HG02623 (cell line): ENCODE data around the gene TBC1D20.
"Not testable (repeated sequence)": the region's sequence is repeated elsewhere in the genome, so short reads cannot be mapped to it uniquely, and the experiment has no call there.

Experiments
- ATAC-seq: cut with Tn5 transposase; IDR thresholded peaks from one replicate; pipeline ENCODE4 v1.9.1; 2021; ENCODE audit warnings: moderate library complexity; ENCODE audit not compliant: unreplicated experiment

TBC1D20 gene

GRCh38 chr20:476561-477249 lies 14.4 kb upstream of the TBC1D20 start:
- not testable (repeated sequence) for ATAC-seq

- ATAC-seq = no peak
These were observed 13.4 kb upstream of the TBC1D20 start for GRCh38 chr20:475463-476357.

GRCh38 chr20:474581-474980 lies 12.2 kb upstream of the TBC1D20 start:
- no peak for ATAC-seq

- no peak for ATAC-seq
These were observed 10.6 kb upstream of the TBC1D20 start for GRCh38 chr20:472889-473292.

- ATAC-seq = no peak
These were observed 10.0 kb upstream of the TBC1D20 start for GRCh38 chr20:472137-472846.

- no peak for ATAC-seq
These were observed 7.6 kb upstream of the TBC1D20 start for GRCh38 chr20:469746-470490.

DNA sequence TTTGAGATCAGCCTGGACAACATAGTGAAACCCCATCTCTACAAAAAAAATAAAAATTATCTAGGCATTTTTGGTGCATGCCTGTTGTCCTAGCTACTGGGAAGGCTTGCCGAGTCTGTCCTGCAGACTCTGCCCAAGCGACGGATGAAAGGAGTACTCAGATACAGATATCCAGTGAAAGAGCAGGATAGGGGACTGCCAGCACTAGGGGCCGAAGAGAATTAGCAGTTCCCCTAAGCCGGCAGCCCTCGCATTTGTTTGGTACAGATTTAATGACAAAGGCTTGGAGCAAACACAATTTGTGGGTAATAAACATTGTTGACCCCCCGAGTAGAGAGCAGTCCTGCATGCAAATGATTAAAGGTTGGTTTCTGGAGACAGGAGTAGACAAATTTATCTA lies 5.4 kb upstream of the TBC1D20 start:
- no peak for ATAC-seq

DNA sequence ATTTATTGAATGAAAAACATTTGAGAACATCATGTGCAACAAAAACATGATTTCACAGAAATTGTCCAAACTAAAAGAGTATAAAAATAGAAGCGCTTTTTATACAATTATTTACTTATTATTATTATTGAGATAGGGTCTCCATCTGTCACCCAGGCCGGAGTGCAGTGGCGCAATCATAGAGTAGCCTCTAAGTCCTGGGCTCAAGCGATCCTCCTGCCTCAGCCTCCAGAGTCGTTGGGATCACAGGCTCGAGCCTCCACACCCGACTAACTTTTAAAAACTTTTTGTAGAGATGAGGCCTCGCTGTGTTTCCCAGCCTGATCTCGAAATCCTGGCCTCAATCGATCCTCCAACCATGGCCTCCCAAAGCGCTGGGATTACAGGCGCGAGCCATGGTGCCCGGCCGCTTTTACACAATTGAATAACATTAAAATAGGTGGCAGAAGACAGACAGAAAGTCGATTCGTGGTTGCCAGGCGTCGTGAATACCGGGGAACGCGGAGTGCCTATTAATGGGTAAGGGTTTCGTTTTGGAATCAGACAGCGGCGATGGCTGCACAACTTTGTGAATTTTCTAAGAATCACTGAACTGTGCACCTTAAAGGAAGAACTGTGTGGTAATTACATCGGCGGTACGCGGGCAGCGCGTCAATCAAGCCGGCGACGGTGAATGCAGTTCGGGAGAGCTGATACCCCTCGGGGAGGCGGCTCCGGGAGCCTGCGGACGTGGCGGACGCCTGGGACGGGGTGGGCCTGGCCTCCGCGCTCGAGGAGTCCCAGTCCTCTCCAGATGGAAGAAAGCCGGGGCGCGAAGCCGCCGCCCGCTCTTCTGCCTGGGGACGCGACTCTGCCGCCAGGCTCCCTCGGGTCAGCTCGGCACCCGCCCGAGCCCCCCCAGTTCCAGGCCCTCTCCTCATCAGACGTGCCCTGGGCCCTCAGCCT lies 807 bp downstream of the TBC1D20 start:
- ATAC-seq = peak; percentile 20

DNA sequence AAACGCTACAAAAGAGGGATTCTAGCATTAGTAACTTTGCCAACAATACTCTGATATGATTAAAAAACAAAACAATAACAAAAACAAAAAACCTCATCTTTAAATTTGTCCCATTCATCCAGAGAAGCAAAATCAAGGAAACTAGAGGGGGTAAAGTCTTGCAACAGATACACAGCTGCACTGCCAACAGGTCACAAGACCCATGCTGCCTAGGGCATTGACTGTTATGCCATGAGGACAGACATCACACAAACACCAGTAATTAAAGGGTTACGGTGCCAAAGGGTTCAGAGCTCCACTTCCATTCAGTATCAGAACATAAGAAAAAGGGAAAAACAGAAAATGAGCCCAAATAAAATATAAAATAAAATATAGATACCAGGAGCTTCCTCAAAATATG lies 1.6 kb downstream of the TBC1D20 start:
- no peak for ATAC-seq

- no peak for ATAC-seq
These were observed 2.2 kb downstream of the TBC1D20 start for GRCh38 chr20:460180-460579.

GRCh38 chr20:458776-459175 lies 3.6 kb downstream of the TBC1D20 start:
- ATAC-seq = no peak

DNA sequence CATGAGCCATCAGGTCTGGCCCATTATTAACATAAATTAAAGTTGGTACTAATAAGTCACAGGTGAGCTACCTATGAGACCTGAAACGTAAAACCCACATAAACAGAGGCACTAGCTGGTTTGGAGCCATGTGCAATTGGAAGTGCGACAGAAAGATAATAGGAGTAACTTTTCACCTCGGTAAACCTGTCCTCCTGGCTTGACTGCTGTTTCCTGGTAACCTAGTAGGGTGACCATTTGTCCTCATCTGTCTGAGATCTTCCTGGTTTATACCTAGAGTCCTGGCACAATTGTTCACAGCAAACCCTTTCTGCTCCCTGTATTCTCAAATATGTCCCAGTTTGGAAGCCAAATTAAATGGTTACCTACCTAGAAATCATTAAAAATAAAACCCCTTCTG lies 7.4 kb downstream of the TBC1D20 start:
- ATAC-seq = no peak

GRCh38 chr20:452021-452420 lies 10.3 kb downstream of the TBC1D20 start:
- ATAC-seq = not testable (repeated sequence)

DNA sequence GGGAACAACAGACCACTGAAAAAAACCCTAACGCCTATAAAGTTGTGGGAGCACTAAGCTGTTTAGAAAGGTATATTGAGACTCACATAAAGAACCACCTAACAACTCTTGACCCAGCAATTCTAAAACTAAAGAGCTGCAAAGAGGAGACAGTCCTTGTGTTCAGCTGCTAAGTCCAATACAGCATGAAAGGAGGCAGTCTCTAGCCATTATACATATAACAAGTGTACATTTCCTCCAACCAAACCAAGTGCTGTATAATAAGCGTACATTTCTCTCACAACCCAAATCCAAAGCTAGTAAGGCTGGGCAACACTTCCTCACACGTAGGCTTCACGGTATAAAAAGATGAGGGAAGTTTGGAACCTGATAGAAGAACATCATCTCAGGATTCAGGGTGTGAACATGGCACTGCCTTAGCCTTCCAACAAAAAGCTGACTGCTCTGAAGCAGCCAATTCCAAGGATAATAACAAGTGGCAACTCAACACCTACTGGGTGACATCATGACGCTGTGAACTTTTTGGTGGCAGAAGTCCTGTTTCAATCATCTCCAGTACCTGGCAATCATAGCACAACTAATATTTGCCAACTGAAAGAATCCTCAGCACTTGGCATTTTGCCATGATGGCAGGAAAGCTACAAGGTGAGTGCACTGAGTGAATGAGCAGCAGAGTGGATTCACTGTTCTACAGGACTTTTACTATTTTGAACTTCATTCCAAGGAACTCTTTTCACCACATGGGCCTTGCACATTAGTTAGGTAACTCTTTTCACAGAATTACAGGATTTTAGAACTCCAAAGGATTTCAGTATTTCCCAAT lies 16.6 kb downstream of the TBC1D20 start:
- no peak for ATAC-seq

- ATAC-seq = no peak
These were observed 17.4 kb downstream of the TBC1D20 start for GRCh38 chr20:444862-445426.

DNA sequence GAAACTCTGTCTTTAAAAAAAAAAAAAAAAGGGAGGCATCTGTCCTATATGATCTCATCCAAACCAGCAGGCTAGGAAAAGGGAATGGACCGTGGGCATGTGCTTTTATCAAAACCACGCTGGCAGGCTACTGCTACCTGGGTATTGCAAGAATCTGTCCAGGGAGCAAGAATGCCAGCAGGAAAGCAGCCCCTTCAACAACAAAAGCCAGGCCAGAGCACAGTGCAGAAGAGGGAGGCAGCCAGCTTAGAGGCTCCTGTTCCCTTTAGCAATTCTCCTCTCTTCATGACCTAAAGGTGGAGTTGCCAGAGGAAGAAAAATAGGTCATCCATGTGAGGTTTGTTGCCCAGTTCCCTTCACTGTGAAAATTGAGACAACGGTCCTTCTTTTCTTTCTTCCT lies 18.2 kb downstream of the TBC1D20 start:
- no peak for ATAC-seq

DNA sequence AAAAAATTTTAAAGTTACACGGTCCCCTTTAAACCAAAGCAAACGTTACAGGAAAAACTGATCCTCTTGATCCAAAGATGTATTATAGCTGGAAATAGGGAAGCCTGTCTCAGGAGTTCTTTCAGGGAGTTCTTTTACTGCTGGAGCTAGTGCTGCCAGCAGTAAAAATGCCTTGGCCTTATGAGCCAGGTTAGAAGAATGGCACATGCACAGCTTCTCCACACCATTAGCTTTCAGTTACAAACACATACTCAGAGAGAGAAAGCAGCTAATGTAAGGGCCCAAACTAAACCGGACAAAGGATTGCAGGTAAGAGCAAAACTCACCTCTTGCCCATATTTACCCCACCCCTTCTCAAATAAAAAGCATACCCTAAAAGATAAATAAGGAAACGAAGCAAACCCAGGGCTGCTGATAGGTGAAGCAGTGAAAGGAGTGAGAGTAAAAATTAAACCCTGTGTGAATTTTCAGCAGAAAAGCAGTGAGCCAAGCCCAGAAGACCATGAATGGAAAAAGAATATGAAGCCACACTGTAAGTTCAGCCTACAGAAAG lies 19.0 kb downstream of the TBC1D20 start:
- no peak for ATAC-seq

DNA sequence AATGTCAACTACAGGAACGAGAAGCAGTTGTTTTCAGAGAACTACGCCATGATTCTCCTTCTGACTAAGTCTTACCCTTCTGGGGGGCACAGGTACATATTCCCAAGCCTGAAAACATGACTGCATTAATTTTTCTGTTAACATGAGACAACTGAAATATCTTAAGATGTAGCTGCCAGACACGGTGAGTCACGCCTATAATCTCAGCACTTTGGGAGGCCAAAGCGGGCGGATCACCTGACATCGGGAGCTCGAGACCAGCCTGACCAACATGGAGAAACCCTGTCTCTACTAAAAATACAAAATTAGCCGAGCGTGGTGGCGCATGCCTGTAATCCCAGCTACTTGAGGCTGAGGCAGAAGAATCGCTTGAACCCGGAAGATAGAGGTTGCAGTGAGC lies 21.7 kb downstream of the TBC1D20 start:
- ATAC-seq = no peak
